Endothelial cell of umbilical vein (primary cell): ENCODE results near the gene CROCC2. TPM values are rescaled to one million over a fixed set of nuclear protein-coding genes. Genes with fewer than 3 reads are reported as not detected.

Experiments used
- BruUV-seq: library from RNA; stranded (reverse); fragments of 400-500 nt; replicated peaks from 2 replicates; lab custom pipeline; 2021; lab: Mats Ljungman, UMichigan
- CTCF ChIA-PET: fragments of 300-600, 350-600 bp; sonication (Branson Sonifier 250); formaldehyde crosslinking; loops from one replicate; lab custom pipeline; 2021; ENCODE audit warnings: antibody characterized with exemption, inconsistent platforms; lab: Charles Lee
- POLR2A ChIA-PET: fragments of 300-600, 350-600 bp; sonication (Branson Sonifier 250); formaldehyde crosslinking; loops from one replicate; lab custom pipeline; 2021; ENCODE audit warnings: antibody characterized with exemption, inconsistent platforms; lab: Charles Lee
- DNase-seq: peaks from one replicate; pipeline ENCODE4 v3.0.0-alpha.2; 2011; ENCODE audit warnings: low read depth, low spot score
- FAIRE-seq: peaks from 2 replicates; lab custom pipeline; 2011; peaks lifted over from hg19 to GRCh38; lab: Jason Lieb, UNC
- H2AFZ ChIP-seq: 2 replicates; pipeline ENCODE4 v1.6.0; 2012; ENCODE audit warnings: low read depth, low read length, control low read depth, inconsistent platforms
- H3K27ac ChIP-seq: 2 replicates; pipeline ENCODE4 v1.5.1; 2011; ENCODE audit warnings: low read depth, mild to moderate bottlenecking, control low read depth, low read length, moderate library complexity; ENCODE audit not compliant: insufficient read depth
- H3K27me3 ChIP-seq, 2 experiments: 2 replicates each; pipeline versions ENCODE4 v1.6.0 to v1.6.1; 2011; ENCODE audit warnings: low read length in 2 of 2, mixed read lengths in 1 of 2; ENCODE audit not compliant: control insufficient read depth in 2 of 2, insufficient read depth in 2 of 2
- H3K36me3 ChIP-seq, 2 experiments: 2 replicates in 1 of 2; 3 replicates in 1 of 2; pipeline ENCODE4 v1.5.1; 2011; ENCODE audit warnings: low read length in 2 of 2, mild to moderate bottlenecking in 1 of 2, moderate library complexity in 1 of 2; ENCODE audit not compliant: control insufficient read depth in 2 of 2, insufficient read depth in 2 of 2; ENCODE audit errors: extremely low read depth in 1 of 2
- H3K4me1 ChIP-seq: 3 replicates; pipeline ENCODE4 v1.5.1; 2011; ENCODE audit warnings: mild to moderate bottlenecking, low read length; ENCODE audit not compliant: control insufficient read depth, insufficient read depth; ENCODE audit errors: extremely low read depth
- H3K4me2 ChIP-seq: 2 replicates; pipeline ENCODE4 v1.6.1; 2011; ENCODE audit warnings: low read length, control low read depth, mixed read lengths; ENCODE audit not compliant: insufficient read depth
- H3K4me3 ChIP-seq, 3 experiments: fragments of 200-600 bp in 1 of 3; sonication (generic), shearing (Covaris generic) in 1 of 3; replicated peaks in 1 of 3; 2 replicates each; pipeline ENCODE4 v1.5.1; 2011 to 2016; ENCODE audit warnings: control low read depth in 3 of 3, low read length in 3 of 3, mild to moderate bottlenecking in 2 of 3, inconsistent platforms in 1 of 3, low read depth in 1 of 3, moderate library complexity in 1 of 3; ENCODE audit not compliant: insufficient read depth in 1 of 3
- H3K79me2 ChIP-seq: 2 replicates; pipeline ENCODE4 v1.6.0; 2012; ENCODE audit warnings: low read length, inconsistent platforms; ENCODE audit not compliant: control insufficient read depth, insufficient read depth
- H3K9ac ChIP-seq: replicated peaks from 2 replicates; pipeline ENCODE3; 2011; ENCODE audit warnings: low read length, control low read depth; ENCODE audit not compliant: insufficient read depth; ENCODE audit errors: extremely low read depth
- H3K9me1 ChIP-seq: replicated peaks from 3 replicates; pipeline ENCODE4 v1.6.0; 2011; ENCODE audit warnings: mild to moderate bottlenecking, low read length; ENCODE audit not compliant: control insufficient read depth, insufficient read depth; ENCODE audit errors: extremely low read depth
- H3K9me3 ChIP-seq: replicated peaks from 2 replicates; pipeline ENCODE4 v1.5.1; 2012; ENCODE audit warnings: low read length, inconsistent platforms; ENCODE audit not compliant: control insufficient read depth, insufficient read depth
- H4K20me1 ChIP-seq: replicated peaks from 2 replicates; pipeline ENCODE3; 2011; ENCODE audit warnings: mild to moderate bottlenecking, low read length; ENCODE audit not compliant: control insufficient read depth, insufficient read depth; ENCODE audit errors: extremely low read depth
- EZH2 ChIP-seq: IDR thresholded peaks from 2 replicates; pipeline ENCODE4 v1.6.1; 2012; ENCODE audit warnings: borderline replicate concordance, low read depth, mild to moderate bottlenecking, moderate library complexity, low read length, inconsistent platforms; ENCODE audit not compliant: severe bottlenecking
- FOS ChIP-seq: IDR thresholded peaks from 2 replicates; pipeline ENCODE4 v1.6.1; 2011; ENCODE audit warnings: mild to moderate bottlenecking, low read length, moderate library complexity, borderline replicate concordance; ENCODE audit not compliant: insufficient read depth
- GATA2 ChIP-seq: IDR thresholded peaks from 2 replicates; pipeline ENCODE4 v1.7.0; 2011; ENCODE audit warnings: low read depth, mild to moderate bottlenecking, moderate library complexity, mixed read lengths, low read length; ENCODE audit not compliant: insufficient read length, insufficient read depth
- JUN ChIP-seq: IDR thresholded peaks from 2 replicates; pipeline ENCODE4 v1.6.1; 2011; ENCODE audit warnings: borderline replicate concordance, low read depth; ENCODE audit not compliant: insufficient read length, insufficient read depth
- MYC ChIP-seq: IDR thresholded peaks from one replicate; pipeline ENCODE4 v1.6.1; 2011; ENCODE audit warnings: mild to moderate bottlenecking, low read depth, low read length
- POLR2A ChIP-seq: IDR thresholded peaks from 2 replicates; pipeline ENCODE4 v1.6.1; 2012; ENCODE audit warnings: low read depth, mild to moderate bottlenecking, control low read depth, low read length
- POLR2AphosphoS5 ChIP-seq: IDR thresholded peaks from 2 replicates; pipeline ENCODE4 v1.6.1; 2012; ENCODE audit warnings: low read depth, mild to moderate bottlenecking, control low read depth, low read length, moderate library complexity; ENCODE audit not compliant: insufficient read depth
- dilution Hi-C: fragments of 300-500 bp; cut with MboI; formaldehyde crosslinking; loops from one replicate; pipeline ENCODE4 v1.15.0; 2019; ENCODE audit warnings: low sequenced_read_pairs; ENCODE audit not compliant: extremely low pct_ligation_motif_present
- intact Hi-C: fragments of 100-400 bp; cut with micrococcal nuclease; formaldehyde crosslinking; loops from one replicate; pipeline ENCODE4 v1.10.0; 2022
- polyA plus RNA-seq, 4 experiments: library from polyadenylated mRNA; depleted of rRNA in 3 of 4; stranded (reverse) in 3 of 4; unstranded in 1 of 4; fragments of >200 nt; gene quantifications; 2 replicates each; pipeline versions ENCODE4 v1.2.1 to v1.2.3, GENCODE V29; 2011 to 2012; ENCODE audit warnings: missing spikeins in 1 of 4
- total RNA-seq: library from RNA; stranded (reverse); gene quantifications from 2 replicates; pipeline ENCODE4 v1.2.3, GENCODE V29; 2021
- TF ChIP-seq, protein P1 (sequence below), 2 donors: IDR thresholded peaks; 1 replicate in 1 of 2; 2 replicates in 1 of 2; pipeline ENCODE4 v1.5.1; 2011; ENCODE audit warnings: low read length in 2 of 2, mild to moderate bottlenecking in 2 of 2, moderate library complexity in 2 of 2, control low read depth in 1 of 2, inconsistent platforms in 1 of 2, low read depth in 1 of 2; ENCODE audit not compliant: insufficient read depth in 1 of 2; ENCODE audit errors: extremely low read depth in 1 of 2
- TF ChIP-seq, protein P2 (sequence below): IDR thresholded peaks from 2 replicates; pipeline ENCODE4 v1.6.1; 2011; ENCODE audit not compliant: insufficient read depth, insufficient read length

CROCC2 gene
- total and polyA plus RNA-seq, 2 donors (not counting 3 experiments of a cell fraction or from before 2014, with no cell fraction given): not detected

DNA sequence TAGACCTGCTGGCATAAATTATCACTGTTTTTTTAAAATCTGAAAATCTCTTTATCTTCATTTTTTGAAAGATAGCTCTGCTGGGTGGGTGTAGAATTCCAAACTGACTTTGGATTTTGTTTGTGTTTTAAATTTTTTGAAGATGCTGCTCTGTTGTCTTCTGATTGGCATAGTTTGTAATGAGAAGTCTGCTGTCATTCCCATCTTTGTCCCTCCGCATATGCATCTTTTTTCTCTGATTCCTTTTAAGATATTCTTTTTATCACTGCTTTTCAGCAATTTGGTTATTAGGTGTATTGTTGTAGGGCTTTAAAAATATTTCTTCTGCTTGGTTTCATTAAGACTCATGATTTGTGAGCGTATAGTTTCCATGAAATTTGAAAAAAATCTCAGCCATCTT lies 99.4 kb downstream of the CROCC2 start:
- no peak overlapping the region for H3K9ac ChIP-seq
- H3K79me2 ChIP-seq: peaks cover 8% of the 10 kb centered on the region
- no peak overlapping the region for H3K4me3 ChIP-seq
- no TSS peak for BruUV-seq
- H4K20me1 ChIP-seq: no peaks in the 10 kb centered on the region
- dilution Hi-C loops (no loop called here), intact Hi-C loops (no loop called here)
- no peaks in the 10 kb centered on the region for H3K9me3 ChIP-seq
- no peaks in the 10 kb centered on the region for H3K9me1 ChIP-seq
- FAIRE-seq (no peak), DNase-seq (no peak)
- H3K4me1 ChIP-seq: peaks cover 19% of the 10 kb centered on the region
- ChIA-PET POLR2A (no interaction called here), CTCF (no interaction called here)
- no peaks in the 10 kb centered on the region for H3K27me3 ChIP-seq
- H3K4me2 ChIP-seq: no peak overlapping the region
- H3K27ac ChIP-seq: no peak overlapping the region
- no peak for TF ChIP-seq POLR2A
- no peak overlapping the region for H2AFZ ChIP-seq
- H3K36me3 ChIP-seq: no peaks in the 10 kb centered on the region

DNA sequence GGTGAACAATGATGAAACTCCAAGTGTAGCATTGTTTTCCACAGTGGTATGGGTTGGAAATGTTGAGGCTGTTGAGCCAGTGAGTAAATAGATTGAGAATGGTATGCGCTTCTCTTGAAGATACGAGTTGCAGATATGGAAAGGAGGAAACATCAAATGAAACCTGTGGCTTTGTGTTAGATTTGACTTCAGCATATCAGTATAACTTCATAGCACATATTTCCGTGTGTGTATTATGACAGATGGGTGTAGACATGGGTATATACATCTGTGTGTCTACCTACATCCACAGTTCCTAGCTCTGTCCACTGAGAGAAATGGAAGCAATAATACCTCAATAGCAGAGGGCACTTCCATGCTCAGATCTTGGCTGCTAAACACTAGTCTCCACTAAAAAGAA lies 100.3 kb downstream of the CROCC2 start:
- TF ChIP-seq EZH2: no peak
- no peak for TF ChIP-seq JUN
- TF ChIP-seq POLR2A: no peak
- TF ChIP-seq POLR2AphosphoS5: no peak
- TF ChIP-seq MYC: no peak
- TF ChIP-seq GATA2: no peak
- TF ChIP-seq FOS: no peak
- TF ChIP-seq, protein P1, sequence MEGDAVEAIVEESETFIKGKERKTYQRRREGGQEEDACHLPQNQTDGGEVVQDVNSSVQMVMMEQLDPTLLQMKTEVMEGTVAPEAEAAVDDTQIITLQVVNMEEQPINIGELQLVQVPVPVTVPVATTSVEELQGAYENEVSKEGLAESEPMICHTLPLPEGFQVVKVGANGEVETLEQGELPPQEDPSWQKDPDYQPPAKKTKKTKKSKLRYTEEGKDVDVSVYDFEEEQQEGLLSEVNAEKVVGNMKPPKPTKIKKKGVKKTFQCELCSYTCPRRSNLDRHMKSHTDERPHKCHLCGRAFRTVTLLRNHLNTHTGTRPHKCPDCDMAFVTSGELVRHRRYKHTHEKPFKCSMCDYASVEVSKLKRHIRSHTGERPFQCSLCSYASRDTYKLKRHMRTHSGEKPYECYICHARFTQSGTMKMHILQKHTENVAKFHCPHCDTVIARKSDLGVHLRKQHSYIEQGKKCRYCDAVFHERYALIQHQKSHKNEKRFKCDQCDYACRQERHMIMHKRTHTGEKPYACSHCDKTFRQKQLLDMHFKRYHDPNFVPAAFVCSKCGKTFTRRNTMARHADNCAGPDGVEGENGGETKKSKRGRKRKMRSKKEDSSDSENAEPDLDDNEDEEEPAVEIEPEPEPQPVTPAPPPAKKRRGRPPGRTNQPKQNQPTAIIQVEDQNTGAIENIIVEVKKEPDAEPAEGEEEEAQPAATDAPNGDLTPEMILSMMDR (IDR thresholded peaks at IDR 0.05; ENCODE audit: extremely low read depth in 1 of 2, insufficient read depth in 1 of 2, low read depth in 1 of 2, low read length in 2 of 2): no peak
- TF ChIP-seq, protein P2, sequence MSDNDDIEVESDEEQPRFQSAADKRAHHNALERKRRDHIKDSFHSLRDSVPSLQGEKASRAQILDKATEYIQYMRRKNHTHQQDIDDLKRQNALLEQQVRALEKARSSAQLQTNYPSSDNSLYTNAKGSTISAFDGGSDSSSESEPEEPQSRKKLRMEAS: no peak
- DNase-seq (no peak), FAIRE-seq (no peak)
- Histone ChIP-seq H3K9me3 (no peaks in the 10 kb centered on the region), H3K9me1 (no peaks in the 10 kb centered on the region), H2AFZ (no peak overlapping the region), H3K4me1 (peaks cover 22% of the 10 kb centered on the region), H3K9ac (no peak overlapping the region), H3K4me2 (no peak overlapping the region), H3K27me3 (no peaks in the 10 kb centered on the region), H3K79me2 (peaks cover 8% of the 10 kb centered on the region), H3K36me3 (no peaks in the 10 kb centered on the region), H3K27ac (no peak overlapping the region), H3K4me3 (no peak overlapping the region), H4K20me1 (no peaks in the 10 kb centered on the region)
- intact Hi-C loops: no loop called here
- no TSS peak for BruUV-seq
- dilution Hi-C loops: no loop called here
- CTCF ChIA-PET: interaction anchor here (1.0 kb wide), 1 partner anchor 23 kb away, joined by 3 read pairs; no protein-coding TSS in a partner anchor
- POLR2A ChIA-PET: no interaction called here
